ENCODE results near the gene LRP3. TPM values are rescaled to one million over a fixed set of nuclear protein-coding genes. Genes with fewer than 3 reads are reported as not detected.
"Not testable (repeated sequence)": the region's sequence is repeated elsewhere in the genome, so short reads cannot be mapped to it uniquely, and the experiment has no call there.

Gene LRP3
- total RNA-seq, 1 donor from 2014 or later: 19.3 TPM

GRCh38 chr19:33174186-33174585 lies 19.9 kb upstream of the LRP3 start:
- Histone ChIP-seq H3K9ac (ENCODE audit: low read depth in 1 of 3, low read length in 3 of 3) (peak overlapping the region in 1 of 3 donors; percentile 16), H3K27me3 (ENCODE audit: control insufficient read depth in 3 of 3, insufficient read depth in 3 of 3, low read length in 3 of 3) (no peaks in the 10 kb centered on the region), H3K36me3 (ENCODE audit: control insufficient read depth in 3 of 3, insufficient read depth in 3 of 3, low read length in 3 of 3) (no peaks in the 10 kb centered on the region), H3K27ac (ENCODE audit: low read depth, low read length) (no peak overlapping the region), H3K4me1 (ENCODE audit: control insufficient read depth in 3 of 3, insufficient read depth in 3 of 3, low read length in 3 of 3) (peaks cover 21 to 41% (median 31%) of the 10 kb centered on the region in 3 donors), H3K9me3 (ENCODE audit: control insufficient read depth in 3 of 3, low read length in 3 of 3) (no peaks in the 10 kb centered on the region), H3K4me3 (ENCODE audit: low read length in 3 of 3) (no peak overlapping the region)

DNA sequence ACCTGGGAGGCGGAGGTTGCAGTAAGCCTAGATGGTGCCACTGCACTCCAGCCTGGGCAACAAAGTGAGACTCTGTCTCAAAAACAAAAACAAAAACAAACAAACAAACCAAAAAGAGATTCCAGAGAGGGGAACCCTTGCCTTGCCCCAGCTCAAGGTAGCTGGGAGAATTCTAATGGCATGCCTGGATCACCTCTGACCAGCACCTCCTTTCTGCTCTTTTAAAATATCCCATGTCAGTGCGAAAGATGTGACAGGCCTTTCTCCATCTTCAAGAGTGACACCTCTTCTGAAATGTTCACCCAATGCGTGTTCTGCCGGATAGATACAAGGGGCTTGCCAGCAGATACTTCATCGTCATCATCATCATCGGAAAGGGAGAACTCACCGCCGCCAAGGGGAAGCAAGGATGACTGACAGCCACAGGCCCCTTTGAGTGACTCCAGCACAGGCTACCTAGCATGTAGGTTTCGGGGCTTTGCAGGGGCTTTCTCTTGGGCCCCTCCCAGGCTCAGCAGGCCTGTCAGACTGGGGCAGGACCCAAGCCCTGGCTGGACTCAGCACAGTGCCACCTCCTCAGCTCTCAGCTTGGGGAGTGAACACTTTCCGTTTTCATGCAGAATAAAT lies 18.9 kb upstream of the LRP3 start:
- peaks cover 21 to 41% (median 31%) of the 10 kb centered on the region in 3 donors for H3K4me1 ChIP-seq (ENCODE audit: control insufficient read depth in 3 of 3, insufficient read depth in 3 of 3, low read length in 3 of 3)
- no peaks in the 10 kb centered on the region for H3K27me3 ChIP-seq (ENCODE audit: control insufficient read depth in 3 of 3, insufficient read depth in 3 of 3, low read length in 3 of 3)
- peak overlapping the region; percentile 84 to 95 (median 91) for H3K4me3 ChIP-seq (ENCODE audit: low read length in 3 of 3)
- no peak overlapping the region for H3K27ac ChIP-seq (ENCODE audit: low read depth, low read length)
- H3K9me3 ChIP-seq (ENCODE audit: control insufficient read depth in 3 of 3, low read length in 3 of 3): no peaks in the 10 kb centered on the region
- no peaks in the 10 kb centered on the region for H3K36me3 ChIP-seq (ENCODE audit: control insufficient read depth in 3 of 3, insufficient read depth in 3 of 3, low read length in 3 of 3)
- peak overlapping the region; percentile 88 to 97 (median 97) for H3K9ac ChIP-seq (ENCODE audit: low read depth in 1 of 3, low read length in 3 of 3)

DNA sequence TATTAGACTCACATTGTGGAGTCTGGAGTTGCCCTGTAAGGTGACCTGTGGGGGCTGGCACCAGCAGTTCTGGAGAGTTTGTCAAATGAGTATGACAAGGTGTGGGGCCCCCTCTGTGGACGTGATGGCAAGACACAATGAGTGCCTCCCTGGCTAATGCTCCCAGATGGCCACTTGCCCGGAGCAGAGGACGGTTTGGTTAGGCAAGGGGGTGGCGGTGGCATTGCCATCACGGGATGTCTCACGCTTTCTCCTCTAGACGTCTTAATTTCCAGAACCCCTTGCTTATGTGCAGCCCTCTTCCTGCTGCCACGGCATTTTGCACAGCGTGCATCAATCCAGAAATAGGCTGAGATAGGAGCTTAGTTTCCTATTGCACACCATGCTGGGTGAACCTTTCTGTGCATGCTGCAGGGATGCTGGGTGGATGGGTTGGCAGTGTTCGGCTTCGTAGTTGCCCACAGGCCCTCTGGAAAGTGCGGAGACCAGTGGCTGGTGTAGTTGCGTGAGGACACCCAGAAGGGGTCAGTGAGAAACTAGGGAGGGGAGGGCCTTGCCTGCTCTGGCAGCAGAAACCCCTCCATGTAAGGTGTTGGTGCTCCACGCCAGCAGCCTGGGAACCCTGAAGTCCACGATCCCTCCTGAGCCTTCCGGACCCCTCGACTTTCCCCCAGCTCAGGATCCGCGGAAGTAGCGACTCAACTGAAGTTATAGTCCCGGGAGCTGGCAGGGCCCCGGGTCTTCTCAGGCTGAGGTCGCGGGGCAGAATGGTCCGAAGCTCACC lies 18.1 kb upstream of the LRP3 start:
- Histone ChIP-seq H3K4me3 (ENCODE audit: low read length in 3 of 3) (peak overlapping the region; percentile 84 to 95 (median 91)), H3K36me3 (ENCODE audit: control insufficient read depth in 3 of 3, insufficient read depth in 3 of 3, low read length in 3 of 3) (no peaks in the 10 kb centered on the region), H3K27me3 (ENCODE audit: control insufficient read depth in 3 of 3, insufficient read depth in 3 of 3, low read length in 3 of 3) (no peaks in the 10 kb centered on the region), H3K4me1 (ENCODE audit: control insufficient read depth in 3 of 3, insufficient read depth in 3 of 3, low read length in 3 of 3) (peaks cover 21 to 41% (median 31%) of the 10 kb centered on the region in 3 donors), H3K9me3 (ENCODE audit: control insufficient read depth in 3 of 3, low read length in 3 of 3) (no peaks in the 10 kb centered on the region), H3K27ac (ENCODE audit: low read depth, low read length) (peak overlapping the region; percentile 87), H3K9ac (ENCODE audit: low read depth in 1 of 3, low read length in 3 of 3) (peak overlapping the region; percentile 88 to 97 (median 97))

DNA sequence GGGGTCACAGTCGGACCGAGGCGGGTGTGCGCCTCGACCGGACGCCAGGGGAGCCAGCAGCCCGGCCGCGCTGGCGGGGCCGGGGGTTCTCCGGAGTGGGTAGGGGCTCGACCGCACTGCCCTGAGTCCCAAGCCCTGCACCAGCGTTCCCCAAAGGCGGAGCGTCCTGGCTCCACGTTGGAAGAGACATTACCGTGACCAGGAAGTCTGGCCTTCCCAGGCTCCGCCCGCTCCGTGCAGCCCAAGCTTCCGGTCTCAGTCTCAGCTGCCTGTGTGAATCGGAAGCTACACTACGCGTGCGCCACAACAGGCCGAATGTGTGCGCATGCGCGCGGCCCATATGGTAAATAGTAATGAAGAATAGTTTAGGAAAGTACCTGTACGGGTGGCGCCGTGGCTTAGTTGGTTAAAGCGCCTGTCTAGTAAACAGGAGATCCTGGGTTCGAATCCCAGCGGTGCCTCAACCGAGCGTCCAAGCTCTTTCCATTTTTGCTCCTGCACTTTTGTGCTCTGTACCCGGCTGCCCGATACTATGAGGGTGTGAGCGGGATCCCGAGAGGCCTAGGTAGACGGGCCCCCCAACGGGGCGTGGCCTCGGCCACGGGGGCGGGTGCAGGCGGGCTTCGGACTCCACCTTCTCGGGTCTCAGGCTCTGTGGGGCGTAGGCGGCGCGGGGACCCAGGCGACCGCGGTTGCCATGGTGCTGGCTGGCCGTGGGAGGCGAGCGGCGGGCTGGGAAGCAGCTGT lies 17.3 kb upstream of the LRP3 start:
- Histone ChIP-seq H3K27me3 (ENCODE audit: control insufficient read depth in 3 of 3, insufficient read depth in 3 of 3, low read length in 3 of 3) (no peaks in the 10 kb centered on the region), H3K4me1 (ENCODE audit: control insufficient read depth in 3 of 3, insufficient read depth in 3 of 3, low read length in 3 of 3) (peaks cover 21 to 41% (median 31%) of the 10 kb centered on the region in 3 donors)

GRCh38 chr19:33177417-33177979 lies 16.6 kb upstream of the LRP3 start:
- peak overlapping the region; percentile 63 to 85 (median 75) for H3K9ac ChIP-seq (ENCODE audit: low read depth in 1 of 3, low read length in 3 of 3)
- no peaks in the 10 kb centered on the region for H3K9me3 ChIP-seq (ENCODE audit: control insufficient read depth in 3 of 3, low read length in 3 of 3)
- peaks cover 21 to 41% (median 31%) of the 10 kb centered on the region in 3 donors for H3K4me1 ChIP-seq (ENCODE audit: control insufficient read depth in 3 of 3, insufficient read depth in 3 of 3, low read length in 3 of 3)
- H3K27me3 ChIP-seq (ENCODE audit: control insufficient read depth in 3 of 3, insufficient read depth in 3 of 3, low read length in 3 of 3): no peaks in the 10 kb centered on the region
- no peaks in the 10 kb centered on the region for H3K36me3 ChIP-seq (ENCODE audit: control insufficient read depth in 3 of 3, insufficient read depth in 3 of 3, low read length in 3 of 3)
- peak overlapping the region; percentile 87 for H3K27ac ChIP-seq (ENCODE audit: low read depth, low read length)
- peak overlapping the region; percentile 83 to 91 (median 84) for H3K4me3 ChIP-seq (ENCODE audit: low read length in 3 of 3)

More for the DNA sequence above, 17.3 kb upstream of the LRP3 start:
- peak overlapping the region; percentile 87 for H3K27ac ChIP-seq (ENCODE audit: low read depth, low read length)
- H3K9ac ChIP-seq (ENCODE audit: low read depth in 1 of 3, low read length in 3 of 3): peak overlapping the region; percentile 88 to 97 (median 97)
- no peaks in the 10 kb centered on the region for H3K36me3 ChIP-seq (ENCODE audit: control insufficient read depth in 3 of 3, insufficient read depth in 3 of 3, low read length in 3 of 3)
- H3K9me3 ChIP-seq (ENCODE audit: control insufficient read depth in 3 of 3, low read length in 3 of 3): no peaks in the 10 kb centered on the region
- H3K4me3 ChIP-seq (ENCODE audit: low read length in 3 of 3): peak overlapping the region; percentile 84 to 95 (median 91)

- Histone ChIP-seq H3K27ac (ENCODE audit: low read depth, low read length) (no peak overlapping the region), H3K36me3 (ENCODE audit: control insufficient read depth in 3 of 3, insufficient read depth in 3 of 3, low read length in 3 of 3) (no peaks in the 10 kb centered on the region)
Measured at GRCh38 chr19:33186431-33187182, 7.5 kb upstream of the LRP3 start.

GRCh38 chr19:33187183-33187540 lies 7.0 kb upstream of the LRP3 start:
- Histone ChIP-seq H3K27me3 (ENCODE audit: control insufficient read depth in 3 of 3, insufficient read depth in 3 of 3, low read length in 3 of 3) (peaks cover 0 to 4% (median 0%) of the 10 kb centered on the region in 3 donors), H3K36me3 (ENCODE audit: control insufficient read depth in 3 of 3, insufficient read depth in 3 of 3, low read length in 3 of 3) (no peaks in the 10 kb centered on the region), H3K9me3 (ENCODE audit: control insufficient read depth in 3 of 3, low read length in 3 of 3) (no peaks in the 10 kb centered on the region), H3K27ac (ENCODE audit: low read depth, low read length) (no peak overlapping the region), H3K9ac (ENCODE audit: low read depth in 1 of 3, low read length in 3 of 3) (no peak overlapping the region), H3K4me1 (ENCODE audit: control insufficient read depth in 3 of 3, insufficient read depth in 3 of 3, low read length in 3 of 3) (peaks cover 4 to 6% (median 5%) of the 10 kb centered on the region in 3 donors), H3K4me3 (ENCODE audit: low read length in 3 of 3) (no peak overlapping the region)

More at GRCh38 chr19:33186431-33187182, 7.5 kb upstream of the LRP3 start:
- Histone ChIP-seq H3K27me3 (ENCODE audit: control insufficient read depth in 3 of 3, insufficient read depth in 3 of 3, low read length in 3 of 3) (peaks cover 0 to 4% (median 0%) of the 10 kb centered on the region in 3 donors), H3K4me3 (ENCODE audit: low read length in 3 of 3) (no peak overlapping the region), H3K4me1 (ENCODE audit: control insufficient read depth in 3 of 3, insufficient read depth in 3 of 3, low read length in 3 of 3) (peaks cover 4 to 6% (median 5%) of the 10 kb centered on the region in 3 donors), H3K9ac (ENCODE audit: low read depth in 1 of 3, low read length in 3 of 3) (no peak overlapping the region), H3K9me3 (ENCODE audit: control insufficient read depth in 3 of 3, low read length in 3 of 3) (no peaks in the 10 kb centered on the region)

GRCh38 chr19:33189453-33189852 lies 4.7 kb upstream of the LRP3 start:
- no peak overlapping the region for H3K27ac ChIP-seq (ENCODE audit: low read depth, low read length)
- peaks cover 0 to 4% (median under 1%) of the 10 kb centered on the region in 3 donors for H3K4me1 ChIP-seq (ENCODE audit: control insufficient read depth in 3 of 3, insufficient read depth in 3 of 3, low read length in 3 of 3)
- H3K9ac ChIP-seq (ENCODE audit: low read depth in 1 of 3, low read length in 3 of 3): no peak overlapping the region
- no peaks in the 10 kb centered on the region for H3K9me3 ChIP-seq (ENCODE audit: control insufficient read depth in 3 of 3, low read length in 3 of 3)
- H3K27me3 ChIP-seq (ENCODE audit: control insufficient read depth in 3 of 3, insufficient read depth in 3 of 3, low read length in 3 of 3): peaks cover 0 to 4% (median 0%) of the 10 kb centered on the region in 3 donors
- no peaks in the 10 kb centered on the region for H3K36me3 ChIP-seq (ENCODE audit: control insufficient read depth in 3 of 3, insufficient read depth in 3 of 3, low read length in 3 of 3)
- H3K4me3 ChIP-seq (ENCODE audit: low read length in 3 of 3): no peak overlapping the region

- H3K9ac ChIP-seq (ENCODE audit: low read depth in 1 of 3, low read length in 3 of 3); H3K27ac ChIP-seq (ENCODE audit: low read depth, low read length); H3K4me3 ChIP-seq (ENCODE audit: low read length in 3 of 3); H3K9me3 ChIP-seq (ENCODE audit: control insufficient read depth in 3 of 3, low read length in 3 of 3); H3K27me3 ChIP-seq (ENCODE audit: control insufficient read depth in 3 of 3, insufficient read depth in 3 of 3, low read length in 3 of 3); H3K36me3 ChIP-seq (ENCODE audit: control insufficient read depth in 3 of 3, insufficient read depth in 3 of 3, low read length in 3 of 3): not testable (repeated sequence)
- H3K4me1 ChIP-seq (ENCODE audit: control insufficient read depth in 3 of 3, insufficient read depth in 3 of 3, low read length in 3 of 3): peaks cover 0 to 10% (median 10%) of the 10 kb centered on the region in 3 donors
Measured at GRCh38 chr19:33191092-33191491, 3.0 kb upstream of the LRP3 start.
